Vagina (tissue), 2 donors: ENCODE measurements around the gene CROT.

ENCODE experiments used
- CTCF ChIP-seq, 3 experiments: fragments of 450-650 bp in 2 of 3; fragments of 200-600 bp in 1 of 3; sonication (generic) in 1 of 3; IDR thresholded peaks; one replicate each; pipeline ENCODE4 v1.5.1; 2017 to 2019; ENCODE audit warnings: antibody characterized with exemption in 3 of 3, mild to moderate bottlenecking in 2 of 3, moderate library complexity in 2 of 3
- POLR2AphosphoS5 ChIP-seq, 2 donors: sonication (generic); formaldehyde crosslinking; IDR thresholded peaks; one replicate each; pipeline ENCODE4 v1.9.0; 2017; ENCODE audit warnings: antibody characterized with exemption in 2 of 2, mild to moderate bottlenecking in 2 of 2, low read depth in 1 of 2; ENCODE audit not compliant: insufficient read depth in 1 of 2

- TF ChIP-seq CTCF (IDR thresholded peaks at IDR 0.05) (no peak), POLR2AphosphoS5 (IDR thresholded peaks at IDR 0.05; ENCODE audit: insufficient read depth in 1 of 2, low read depth in 1 of 2) (no peak)
These were observed 17.2 kb upstream of the CROT start for GRCh38 chr7:87328281-87328680.
